Astrocyte of the cerebellum (primary cell): ENCODE results near the gene SPATA20.
A peak's percentile ranks its signal among the peaks of the same experiment; 100 is the strongest.

Source experiments
- DNase-seq: peaks from one replicate; pipeline ENCODE4 v3.0.0-alpha.2; 2011; ENCODE audit warnings: low read depth
- H3K4me3 ChIP-seq: 2 replicates; pipeline ENCODE4 v1.5.1; 2011; ENCODE audit warnings: mild to moderate bottlenecking, low read depth, low read length, moderate library complexity
- CTCF ChIP-seq: IDR thresholded peaks from 2 replicates; pipeline ENCODE4 v1.5.1; 2012; ENCODE audit warnings: low read length, low read depth, moderate library complexity, mild to moderate bottlenecking; ENCODE audit errors: missing control alignments
- in situ Hi-C: cut with HindIII; loops from 2 replicates; pipeline ENCODE4 v1.10.0; 2017; ENCODE audit warnings: low sequenced_read_pairs

The SPATA20 gene

DNA sequence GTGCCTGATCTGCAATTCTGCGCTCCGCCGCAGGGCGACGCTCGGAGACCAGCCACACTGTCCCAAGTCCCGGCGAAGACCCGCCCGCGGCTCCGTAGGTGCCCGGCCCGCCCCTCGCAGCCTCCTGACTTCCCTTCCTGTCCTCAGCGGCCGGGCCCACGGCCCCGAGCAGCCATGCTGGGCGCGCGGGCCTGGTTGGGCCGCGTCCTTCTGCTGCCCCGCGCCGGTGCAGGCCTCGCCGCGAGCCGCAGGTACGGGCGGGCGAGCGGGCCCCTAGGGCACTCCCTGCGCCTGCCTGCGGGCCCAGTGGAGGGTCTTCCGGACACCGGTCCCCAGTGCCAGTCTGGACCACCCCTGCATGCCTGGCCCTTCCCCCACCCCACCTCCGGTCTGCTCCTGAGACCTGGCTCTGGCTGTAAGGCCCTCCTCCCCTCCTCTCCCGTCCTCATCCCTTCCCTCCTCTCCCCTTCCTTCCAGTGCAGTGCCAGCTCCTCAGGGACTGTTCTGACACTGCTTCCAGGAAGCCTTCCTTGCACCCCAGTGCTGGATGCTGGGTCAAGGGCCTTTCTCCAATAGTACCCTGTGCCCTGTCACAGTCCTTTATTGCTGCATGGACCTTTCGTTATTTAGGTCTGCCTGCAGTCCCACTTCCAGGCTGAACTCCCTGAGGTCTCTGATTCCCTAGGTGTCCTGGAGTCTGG is at the start of gene SPATA20:
Gene SPATA20, plus strand, starts transcription at position 140 of the 701 bp plus-strand sequence. Its CDS starts 35 bp downstream, at position 175.
- in situ Hi-C loops: no loop called here
- DNase-seq: peak; percentile 76
- H3K4me3 ChIP-seq: peak within 1 kb of the TSS; percentile 59
- TF ChIP-seq CTCF: peak; percentile 89

DNA sequence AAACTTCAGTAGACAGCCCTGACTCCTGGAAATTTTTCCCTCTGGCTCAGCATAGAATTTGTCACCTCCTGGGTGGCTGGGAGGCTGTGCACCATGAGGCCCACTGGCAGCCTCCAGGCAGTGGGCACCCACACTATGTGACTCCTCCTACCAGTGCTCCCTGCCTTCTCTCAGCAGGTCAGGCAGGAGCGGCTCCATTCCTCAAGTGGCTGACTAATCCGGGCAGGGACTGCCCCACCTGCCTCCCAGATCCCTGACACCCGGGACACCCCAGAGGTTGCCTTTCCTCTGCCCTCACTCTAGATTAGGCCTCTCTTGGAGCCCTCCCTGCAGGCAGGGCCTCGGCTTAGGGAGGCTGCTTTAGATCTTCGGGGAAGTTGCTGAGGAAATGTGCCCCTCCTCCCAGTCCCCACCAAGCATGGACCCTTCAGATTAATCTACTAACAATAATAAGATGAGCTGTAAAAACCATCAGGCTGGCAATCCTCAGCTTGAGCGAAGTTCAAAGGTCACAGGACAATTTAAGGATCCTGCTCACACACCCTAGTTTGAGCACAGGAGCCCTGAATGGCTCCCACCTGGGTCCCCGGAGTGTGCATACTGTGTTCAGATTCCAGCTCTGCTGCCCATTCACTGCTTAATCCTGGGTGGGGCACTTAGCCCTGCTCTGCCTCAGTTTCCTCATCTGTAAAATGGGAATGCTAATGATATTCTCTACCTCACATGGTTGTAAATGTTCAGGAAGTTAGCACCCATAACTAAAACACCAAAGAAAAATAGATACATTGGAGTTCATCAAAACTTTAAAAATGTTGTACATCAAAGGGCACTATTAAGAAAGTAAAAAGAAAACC is 48.7 kb upstream of the SPATA20 start:
- TF ChIP-seq CTCF: no peak
- in situ Hi-C loops: no loop called here
- H3K4me3 ChIP-seq: no peak overlapping the region
- DNase-seq: no peak

DNA sequence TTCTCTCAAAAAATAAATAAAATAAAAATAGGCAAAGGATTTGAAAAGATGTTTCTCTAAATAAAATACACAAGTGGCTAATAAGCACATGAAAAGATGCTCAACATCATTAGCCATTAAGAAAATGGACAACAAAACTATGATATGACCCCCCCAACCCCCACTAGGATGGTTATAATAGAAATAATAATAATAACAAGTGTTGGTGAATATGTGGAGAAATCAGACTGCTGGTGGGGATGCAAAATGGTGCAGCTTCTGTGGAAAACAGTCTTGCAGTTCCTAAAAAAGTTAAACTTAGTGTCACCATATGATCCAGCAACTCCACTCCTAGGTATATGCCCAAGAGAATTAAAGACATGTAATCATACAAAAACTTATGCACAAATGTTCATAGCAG is 47.7 kb upstream of the SPATA20 start:
- DNase-seq: no peak
- no peak for TF ChIP-seq CTCF
- in situ Hi-C loops: no loop called here
- H3K4me3 ChIP-seq: no peak overlapping the region

GRCh38 chr17:50499721-50500120 is 47.3 kb upstream of the SPATA20 start:
- in situ Hi-C loops: no loop called here
- no peak for TF ChIP-seq CTCF
- H3K4me3 ChIP-seq: no peak overlapping the region
- DNase-seq: no peak

DNA sequence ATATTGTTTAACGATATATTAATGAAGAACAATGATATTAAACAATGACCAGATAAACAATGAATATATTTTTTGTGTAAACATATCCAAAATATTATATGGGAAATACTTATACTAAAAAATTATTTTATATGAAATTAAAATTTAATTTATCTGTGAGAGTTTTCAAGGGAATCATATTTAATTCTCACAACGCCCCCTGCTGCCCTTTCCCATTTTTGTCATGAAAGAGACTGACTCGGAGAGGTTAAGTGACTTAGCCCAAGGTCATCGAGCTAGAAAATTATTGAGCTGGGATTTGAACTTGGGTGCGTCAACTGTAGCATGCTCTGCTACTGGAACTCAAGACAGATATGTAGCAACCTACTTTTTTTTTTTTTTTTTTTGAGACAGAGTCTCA is 45.9 kb upstream of the SPATA20 start:
- DNase-seq: no peak
- no peak overlapping the region for H3K4me3 ChIP-seq
- in situ Hi-C loops: no loop called here
- peak; percentile 60 for TF ChIP-seq CTCF

DNA sequence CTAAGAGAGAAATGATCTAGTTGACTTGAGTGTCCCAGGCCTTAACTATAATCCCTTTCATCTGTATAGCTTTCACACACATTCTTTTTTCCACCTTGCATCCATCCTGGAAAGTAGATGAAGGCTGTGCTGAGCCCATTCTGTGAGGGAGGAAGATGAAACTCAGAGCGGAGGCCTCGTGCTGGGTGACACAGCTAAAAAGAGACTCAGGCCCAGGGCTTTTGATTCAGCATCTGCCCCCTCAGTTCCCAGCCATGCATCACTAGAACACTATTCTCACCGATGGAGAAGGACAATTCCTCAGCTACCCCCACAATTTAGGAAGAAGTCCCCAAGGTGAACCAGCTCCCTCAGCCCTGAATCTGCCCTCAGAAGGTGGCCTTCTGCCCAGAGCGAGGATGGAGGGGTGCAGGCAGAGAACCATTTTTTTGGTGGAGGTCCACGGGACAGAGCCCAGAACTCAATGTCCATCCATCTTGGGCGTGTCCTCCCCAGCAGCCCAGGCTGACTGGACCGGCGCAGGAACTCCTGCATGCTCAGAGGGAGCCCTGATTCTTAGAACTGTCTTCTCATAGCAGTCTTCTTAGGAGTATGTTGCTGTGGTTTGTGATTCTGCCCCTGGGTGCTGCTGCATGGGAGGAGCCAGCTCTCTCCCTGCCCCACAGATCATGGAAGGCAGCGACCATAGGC is 44.5 kb upstream of the SPATA20 start:
- TF ChIP-seq CTCF: no peak
- DNase-seq: no peak
- H3K4me3 ChIP-seq: no peak overlapping the region
- in situ Hi-C loops: no loop called here
